GM12874 (cell line): ENCODE results near the gene PML.
"Not testable (repeated sequence)": the region's sequence is repeated elsewhere in the genome, so short reads cannot be mapped to it uniquely, and the experiment has no call there.

ENCODE experiments used
- CTCF ChIP-seq: IDR thresholded peaks from 2 replicates; pipeline ENCODE4 v1.5.1; 2011; ENCODE audit warnings: low read depth, mild to moderate bottlenecking, control low read depth, low read length, moderate library complexity; ENCODE audit not compliant: insufficient read depth

The PML gene

GRCh38 chr15:74062236-74062635, 67.7 kb downstream of the PML start:
- no peak for TF ChIP-seq CTCF

- TF ChIP-seq CTCF: no peak
Measured at GRCh38 chr15:74062671-74063070, 68.2 kb downstream of the PML start.

- 0 out of 2 replicates have a peak, but pooled peaks have one; percentile 26 for TF ChIP-seq CTCF
Measured at GRCh38 chr15:74065684-74066411, 71.3 kb downstream of the PML start.

- TF ChIP-seq CTCF: peak; percentile 29; the same call in 1 of the 2 replicates
Measured at GRCh38 chr15:74072614-74073337, 78.3 kb downstream of the PML start.

- TF ChIP-seq CTCF: not testable (repeated sequence)
Measured at GRCh38 chr15:74082450-74082849, 87.9 kb downstream of the PML start, which contains the start of gene GOLGA6A. GOLGA6A (minus strand) TSS chr15:74082550; CDS start chr15:74082509, 41 bp downstream.
